Measurements from ENCODE around the gene TWIST1. TPM values are rescaled to one million over a fixed set of nuclear protein-coding genes. Genes with fewer than 3 reads are reported as not detected.

The TWIST1 gene
- total RNA-seq, 2 experiments from 2014 or later = not detected

DNA sequence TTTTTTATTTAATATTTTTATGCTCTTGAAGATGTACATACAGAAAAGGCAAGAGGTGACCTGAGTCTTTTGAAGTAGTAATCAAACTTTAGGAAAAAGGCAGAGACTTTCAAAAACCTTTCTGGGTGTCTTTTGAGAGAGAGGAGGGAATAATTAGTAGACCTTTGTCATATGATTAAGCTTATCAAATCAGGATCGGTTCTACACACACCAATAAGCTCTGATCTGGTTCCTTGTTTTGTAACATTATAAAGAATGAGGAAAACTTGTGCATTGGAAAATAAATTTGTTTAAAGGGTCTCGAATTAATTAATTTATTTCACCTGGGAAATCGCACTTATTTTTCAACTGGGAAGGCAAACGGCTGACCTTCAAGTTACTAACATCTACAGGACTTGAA is 11.9 kb downstream of the TWIST1 start:
- intact Hi-C loops (cut with micrococcal nuclease; ENCODE audit: unreplicated experiment) = no loop called here
- ChIA-PET CTCF (ENCODE audit: unreplicated experiment) (no interaction called here), POLR2A (interaction anchor here (1.1 kb wide), 1 partner anchor 9 kb away, joined by 4 read pairs; no protein-coding TSS in a partner anchor)
- Histone ChIP-seq H3K27ac (ENCODE audit: low read depth, low read length, poor library complexity, severe bottlenecking) (no peak overlapping the region), H3K4me3 (ENCODE audit: low read depth, low read length, poor library complexity, severe bottlenecking) (no peak overlapping the region), H3K36me3 (ENCODE audit: insufficient read depth, low read length) (no peaks in the 10 kb centered on the region), H3K9me3 (ENCODE audit: low read length) (no peaks in the 10 kb centered on the region), H3K4me2 (ENCODE audit: low read length) (no peak overlapping the region), H2AFZ (ENCODE audit: low read length) (no peak overlapping the region), H3K4me1 (ENCODE audit: insufficient read depth, low read length, poor library complexity, severe bottlenecking) (no peaks in the 10 kb centered on the region), H4K20me1 (ENCODE audit: insufficient read depth, low read length) (no peaks in the 10 kb centered on the region), H3K79me2 (ENCODE audit: insufficient read depth, low read depth, low read length) (no peaks in the 10 kb centered on the region), H3K9me2 (ENCODE audit: insufficient read depth, low read length) (no peaks in the 10 kb centered on the region)
- BruUV-seq (replicated peaks) = no TSS peak
- no peak for TF ChIP-seq EZH2phosphoT487 (IDR thresholded peaks at IDR 0.05; ENCODE audit: borderline replicate concordance, low read depth, low read length)
- TF ChIP-seq, protein P1, sequence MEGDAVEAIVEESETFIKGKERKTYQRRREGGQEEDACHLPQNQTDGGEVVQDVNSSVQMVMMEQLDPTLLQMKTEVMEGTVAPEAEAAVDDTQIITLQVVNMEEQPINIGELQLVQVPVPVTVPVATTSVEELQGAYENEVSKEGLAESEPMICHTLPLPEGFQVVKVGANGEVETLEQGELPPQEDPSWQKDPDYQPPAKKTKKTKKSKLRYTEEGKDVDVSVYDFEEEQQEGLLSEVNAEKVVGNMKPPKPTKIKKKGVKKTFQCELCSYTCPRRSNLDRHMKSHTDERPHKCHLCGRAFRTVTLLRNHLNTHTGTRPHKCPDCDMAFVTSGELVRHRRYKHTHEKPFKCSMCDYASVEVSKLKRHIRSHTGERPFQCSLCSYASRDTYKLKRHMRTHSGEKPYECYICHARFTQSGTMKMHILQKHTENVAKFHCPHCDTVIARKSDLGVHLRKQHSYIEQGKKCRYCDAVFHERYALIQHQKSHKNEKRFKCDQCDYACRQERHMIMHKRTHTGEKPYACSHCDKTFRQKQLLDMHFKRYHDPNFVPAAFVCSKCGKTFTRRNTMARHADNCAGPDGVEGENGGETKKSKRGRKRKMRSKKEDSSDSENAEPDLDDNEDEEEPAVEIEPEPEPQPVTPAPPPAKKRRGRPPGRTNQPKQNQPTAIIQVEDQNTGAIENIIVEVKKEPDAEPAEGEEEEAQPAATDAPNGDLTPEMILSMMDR (conservative IDR thresholded peaks at IDR 0.05; ENCODE audit: low read length) = no peak
- no peak for DNase-seq (ENCODE audit: low spot score)

DNA sequence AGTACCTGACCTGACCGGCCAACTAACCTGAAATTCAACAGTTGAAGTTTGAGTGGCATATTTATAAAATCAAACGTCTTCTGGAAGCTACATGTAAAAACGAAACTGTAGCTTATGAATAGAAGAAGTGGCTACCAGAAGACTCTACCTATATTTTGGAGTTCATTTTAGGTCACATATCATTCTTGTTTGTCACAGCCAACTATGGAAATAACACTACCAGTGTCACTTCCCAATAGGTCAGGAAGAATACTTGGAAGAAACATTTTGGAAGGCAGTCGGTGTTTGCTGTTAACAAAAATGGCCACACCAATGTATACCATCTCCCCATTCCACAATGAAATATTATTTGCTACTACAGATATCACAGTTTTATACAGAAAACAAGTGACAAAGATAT is 12.6 kb downstream of the TWIST1 start:
- no peaks in the 10 kb centered on the region for H3K4me1 ChIP-seq (ENCODE audit: insufficient read depth, low read length, poor library complexity, severe bottlenecking)
- H3K9me3 ChIP-seq (ENCODE audit: low read length) = no peaks in the 10 kb centered on the region
- POLR2A ChIA-PET = no interaction called here
- TF ChIP-seq EZH2phosphoT487 (IDR thresholded peaks at IDR 0.05; ENCODE audit: borderline replicate concordance, low read depth, low read length) = no peak
- TF ChIP-seq, protein P1 (conservative IDR thresholded peaks at IDR 0.05; ENCODE audit: low read length) = no peak
- no peak overlapping the region for H2AFZ ChIP-seq (ENCODE audit: low read length)
- intact Hi-C loops (cut with micrococcal nuclease; ENCODE audit: unreplicated experiment) = no loop called here
- CTCF ChIA-PET (ENCODE audit: unreplicated experiment) = no interaction called here
- no peaks in the 10 kb centered on the region for H3K79me2 ChIP-seq (ENCODE audit: insufficient read depth, low read depth, low read length)
- H3K36me3 ChIP-seq (ENCODE audit: insufficient read depth, low read length) = no peaks in the 10 kb centered on the region
- no peak for DNase-seq (ENCODE audit: low spot score)
- no peaks in the 10 kb centered on the region for H3K9me2 ChIP-seq (ENCODE audit: insufficient read depth, low read length)
- H3K4me3 ChIP-seq (ENCODE audit: low read depth, low read length, poor library complexity, severe bottlenecking) = no peak overlapping the region
- H3K4me2 ChIP-seq (ENCODE audit: low read length) = no peak overlapping the region
- no peak overlapping the region for H3K27ac ChIP-seq (ENCODE audit: low read depth, low read length, poor library complexity, severe bottlenecking)
- no peaks in the 10 kb centered on the region for H4K20me1 ChIP-seq (ENCODE audit: insufficient read depth, low read length)
- no TSS peak for BruUV-seq (replicated peaks)

DNA sequence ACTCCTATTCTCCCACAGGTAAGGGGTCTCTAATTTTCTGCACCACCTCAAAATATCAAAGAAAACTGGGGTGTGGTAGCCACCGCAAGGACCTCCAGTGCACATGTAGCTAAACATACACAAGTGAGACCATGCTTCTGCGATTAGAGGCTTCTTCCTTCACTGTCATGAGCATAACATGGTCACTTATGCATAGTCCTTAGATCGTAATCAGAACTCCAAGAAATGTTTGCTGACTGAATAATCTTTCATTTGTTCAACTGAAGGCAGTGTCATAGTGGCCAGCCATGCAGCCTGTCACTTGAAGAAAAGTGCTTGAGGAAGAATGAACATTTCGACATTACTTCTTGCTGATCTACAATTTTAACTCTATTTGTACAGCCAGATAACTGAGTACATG is 14.6 kb downstream of the TWIST1 start:
- no peaks in the 10 kb centered on the region for H4K20me1 ChIP-seq (ENCODE audit: insufficient read depth, low read length)
- no peak overlapping the region for H3K4me3 ChIP-seq (ENCODE audit: low read depth, low read length, poor library complexity, severe bottlenecking)
- CTCF ChIA-PET (ENCODE audit: unreplicated experiment) = no interaction called here
- intact Hi-C loops (cut with micrococcal nuclease; ENCODE audit: unreplicated experiment) = no loop called here
- no peaks in the 10 kb centered on the region for H3K9me2 ChIP-seq (ENCODE audit: insufficient read depth, low read length)
- H3K4me1 ChIP-seq (ENCODE audit: insufficient read depth, low read length, poor library complexity, severe bottlenecking) = no peaks in the 10 kb centered on the region
- no peaks in the 10 kb centered on the region for H3K36me3 ChIP-seq (ENCODE audit: insufficient read depth, low read length)
- TF ChIP-seq, protein P1 (conservative IDR thresholded peaks at IDR 0.05; ENCODE audit: low read length) = no peak
- TF ChIP-seq EZH2phosphoT487 (IDR thresholded peaks at IDR 0.05; ENCODE audit: borderline replicate concordance, low read depth, low read length) = no peak
- no TSS peak for BruUV-seq (replicated peaks)
- no peak overlapping the region for H3K27ac ChIP-seq (ENCODE audit: low read depth, low read length, poor library complexity, severe bottlenecking)
- no peak overlapping the region for H2AFZ ChIP-seq (ENCODE audit: low read length)
- DNase-seq (ENCODE audit: low spot score) = no peak
- no peaks in the 10 kb centered on the region for H3K9me3 ChIP-seq (ENCODE audit: low read length)
- H3K79me2 ChIP-seq (ENCODE audit: insufficient read depth, low read depth, low read length) = no peaks in the 10 kb centered on the region
- POLR2A ChIA-PET = no interaction called here
- H3K4me2 ChIP-seq (ENCODE audit: low read length) = no peak overlapping the region

All from OCI-LY7 (cell line).